ENCODE data around the gene PHF21A. TPM values are rescaled to one million over a fixed set of nuclear protein-coding genes. Genes with fewer than 3 reads are reported as not detected.

The PHF21A gene
- total RNA-seq, 4 donors from 2014 or later = 12.1 to 83.3 (median 29.3) TPM

- Histone ChIP-seq H3K9me3 (no peaks in the 10 kb centered on the region), H3K36me3 (no peaks in the 10 kb centered on the region), H3K27me3 (peaks cover 0 to 4% of the 10 kb centered on the region in 2 donors), H3K4me1 (no peaks in the 10 kb centered on the region), H3K4me3 (no peak overlapping the region), H3K27ac (no peak overlapping the region)
- DNase-seq = no peak
- intact Hi-C loops (cut with DNase I; ENCODE audit: low total_unique reads) = no loop called here
- TF ChIP-seq POLR2A (IDR thresholded peaks at IDR 0.05) = no peak
- TF ChIP-seq CTCF (IDR thresholded peaks at IDR 0.05) = no peak
Measured at GRCh38 chr11:46159680-46160079, 38.4 kb upstream of the PHF21A start.

- Histone ChIP-seq H3K4me3 (no peak overlapping the region), H3K27ac (no peak overlapping the region), H3K4me1 (no peaks in the 10 kb centered on the region), H3K36me3 (no peaks in the 10 kb centered on the region), H3K9me3 (no peaks in the 10 kb centered on the region), H3K27me3 (no peaks in the 10 kb centered on the region)
- no peak for DNase-seq
- intact Hi-C loops (cut with DNase I; ENCODE audit: low total_unique reads) = no loop called here
- no peak for TF ChIP-seq CTCF (IDR thresholded peaks at IDR 0.05)
- TF ChIP-seq POLR2A (IDR thresholded peaks at IDR 0.05) = no peak
Measured at GRCh38 chr11:46149826-46150225, 28.6 kb upstream of the PHF21A start.

GRCh38 chr11:46149342-46149741 is 28.1 kb upstream of the PHF21A start:
- intact Hi-C loops (cut with DNase I; ENCODE audit: low total_unique reads) = no loop called here
- no peak for DNase-seq
- H3K4me3 ChIP-seq = no peak overlapping the region
- H3K27me3 ChIP-seq = no peaks in the 10 kb centered on the region
- H3K9me3 ChIP-seq = no peaks in the 10 kb centered on the region
- TF ChIP-seq CTCF (IDR thresholded peaks at IDR 0.05) (no peak), POLR2A (IDR thresholded peaks at IDR 0.05) (no peak)
- H3K36me3 ChIP-seq = no peaks in the 10 kb centered on the region
- H3K27ac ChIP-seq = no peak overlapping the region
- H3K4me1 ChIP-seq = no peaks in the 10 kb centered on the region

GRCh38 chr11:46144741-46145140 is 23.5 kb upstream of the PHF21A start:
- TF ChIP-seq CTCF (IDR thresholded peaks at IDR 0.05) (no peak), POLR2A (IDR thresholded peaks at IDR 0.05) (no peak)
- intact Hi-C loops (cut with DNase I; ENCODE audit: low total_unique reads) = no loop called here
- no peaks in the 10 kb centered on the region for H3K36me3 ChIP-seq
- no peak overlapping the region for H3K4me3 ChIP-seq
- H3K9me3 ChIP-seq = no peaks in the 10 kb centered on the region
- H3K27me3 ChIP-seq = peaks cover 0 to 9% of the 10 kb centered on the region in 2 donors
- H3K4me1 ChIP-seq = no peaks in the 10 kb centered on the region
- DNase-seq = no peak
- no peak overlapping the region for H3K27ac ChIP-seq

- Histone ChIP-seq H3K27ac (no peak overlapping the region), H3K4me1 (no peaks in the 10 kb centered on the region), H3K27me3 (peaks cover 0 to 11% of the 10 kb centered on the region in 2 donors), H3K9me3 (no peaks in the 10 kb centered on the region), H3K36me3 (no peaks in the 10 kb centered on the region), H3K4me3 (no peak overlapping the region)
- no peak for DNase-seq
- intact Hi-C loops (cut with DNase I; ENCODE audit: low total_unique reads) = no loop called here
- TF ChIP-seq CTCF (IDR thresholded peaks at IDR 0.05) = no peak
- TF ChIP-seq POLR2A (IDR thresholded peaks at IDR 0.05) = no peak
Measured at GRCh38 chr11:46143049-46143806, 22.0 kb upstream of the PHF21A start.

Measured in uterus (tissue), 4 donors.